Bronchial epithelial cell (primary cell): Measurements from ENCODE around the gene NUPR1. TPM values are rescaled to one million over a fixed set of nuclear protein-coding genes. Genes with fewer than 3 reads are reported as not detected.

Experiments used
- DNase-seq: peaks from one replicate; pipeline ENCODE4 v3.0.0-alpha.2; 2010; ENCODE audit warnings: low read depth
- FAIRE-seq: peaks from 2 replicates; lab custom pipeline; 2011; peaks lifted over from hg19 to GRCh38; lab: Jason Lieb, UNC
- H3K27me3 ChIP-seq: 2 replicates; pipeline ENCODE4 v1.5.1; 2011; ENCODE audit warnings: low read length; ENCODE audit not compliant: control insufficient read depth, insufficient read depth
- H3K36me3 ChIP-seq: 2 replicates; pipeline ENCODE4 v1.5.1; 2011; ENCODE audit warnings: low read length; ENCODE audit not compliant: control insufficient read depth, insufficient read depth
- H3K4me3 ChIP-seq: 2 replicates; pipeline ENCODE4 v1.5.1; 2011; ENCODE audit warnings: mild to moderate bottlenecking, low read depth, low read length, control low read depth
- total RNA-seq: library from RNA; depleted of rRNA; stranded (reverse); fragments of >200 nt; gene quantifications from 2 replicates; pipeline ENCODE4 v1.2.1, GENCODE V29; 2014
- TF ChIP-seq, protein P1 (sequence below): IDR thresholded peaks from 2 replicates; pipeline ENCODE4 v1.5.1; 2011; ENCODE audit warnings: mild to moderate bottlenecking, moderate library complexity, low read length, control low read depth, inconsistent platforms; ENCODE audit not compliant: insufficient read depth, severe bottlenecking

Gene NUPR1
- total RNA-seq, 1 donor from 2014 or later = 65.3 TPM

DNA sequence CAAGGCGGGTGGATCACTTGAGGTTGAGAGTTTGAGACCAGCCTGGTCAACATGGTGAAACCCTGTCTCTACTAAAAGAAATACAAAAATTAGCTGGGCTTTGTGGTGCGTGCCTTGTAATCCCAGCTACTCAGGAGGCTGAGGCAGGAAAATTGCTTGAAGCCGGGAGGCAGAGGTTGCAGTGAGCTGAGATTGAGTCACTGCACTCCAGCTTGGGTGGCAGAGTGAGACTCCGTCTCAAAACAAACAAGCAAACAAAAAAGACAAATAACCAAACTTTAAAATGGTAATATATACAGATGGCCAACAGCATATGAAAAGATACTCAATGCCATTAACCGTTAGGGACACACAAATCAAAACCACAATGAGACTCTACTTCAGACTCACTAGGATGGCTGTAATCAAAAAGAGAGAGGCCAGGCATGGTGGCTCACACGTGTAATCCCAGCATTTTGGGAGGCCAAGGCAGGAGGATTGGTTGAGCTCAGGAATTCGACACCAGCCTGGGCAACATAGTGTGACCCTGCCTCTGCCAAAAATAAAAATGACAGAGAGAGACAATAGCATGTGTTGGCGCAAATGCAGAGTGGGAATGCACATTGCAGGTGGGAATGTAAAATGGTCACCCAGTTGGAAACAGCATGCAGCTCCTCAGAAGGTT, 36.8 kb upstream of the NUPR1 start:
- Histone ChIP-seq H3K4me3 (no peak overlapping the region), H3K36me3 (no peaks in the 10 kb centered on the region), H3K27me3 (no peaks in the 10 kb centered on the region)
- DNase-seq = no peak
- no peak for FAIRE-seq
- TF ChIP-seq, protein P1, sequence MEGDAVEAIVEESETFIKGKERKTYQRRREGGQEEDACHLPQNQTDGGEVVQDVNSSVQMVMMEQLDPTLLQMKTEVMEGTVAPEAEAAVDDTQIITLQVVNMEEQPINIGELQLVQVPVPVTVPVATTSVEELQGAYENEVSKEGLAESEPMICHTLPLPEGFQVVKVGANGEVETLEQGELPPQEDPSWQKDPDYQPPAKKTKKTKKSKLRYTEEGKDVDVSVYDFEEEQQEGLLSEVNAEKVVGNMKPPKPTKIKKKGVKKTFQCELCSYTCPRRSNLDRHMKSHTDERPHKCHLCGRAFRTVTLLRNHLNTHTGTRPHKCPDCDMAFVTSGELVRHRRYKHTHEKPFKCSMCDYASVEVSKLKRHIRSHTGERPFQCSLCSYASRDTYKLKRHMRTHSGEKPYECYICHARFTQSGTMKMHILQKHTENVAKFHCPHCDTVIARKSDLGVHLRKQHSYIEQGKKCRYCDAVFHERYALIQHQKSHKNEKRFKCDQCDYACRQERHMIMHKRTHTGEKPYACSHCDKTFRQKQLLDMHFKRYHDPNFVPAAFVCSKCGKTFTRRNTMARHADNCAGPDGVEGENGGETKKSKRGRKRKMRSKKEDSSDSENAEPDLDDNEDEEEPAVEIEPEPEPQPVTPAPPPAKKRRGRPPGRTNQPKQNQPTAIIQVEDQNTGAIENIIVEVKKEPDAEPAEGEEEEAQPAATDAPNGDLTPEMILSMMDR = no peak

DNA sequence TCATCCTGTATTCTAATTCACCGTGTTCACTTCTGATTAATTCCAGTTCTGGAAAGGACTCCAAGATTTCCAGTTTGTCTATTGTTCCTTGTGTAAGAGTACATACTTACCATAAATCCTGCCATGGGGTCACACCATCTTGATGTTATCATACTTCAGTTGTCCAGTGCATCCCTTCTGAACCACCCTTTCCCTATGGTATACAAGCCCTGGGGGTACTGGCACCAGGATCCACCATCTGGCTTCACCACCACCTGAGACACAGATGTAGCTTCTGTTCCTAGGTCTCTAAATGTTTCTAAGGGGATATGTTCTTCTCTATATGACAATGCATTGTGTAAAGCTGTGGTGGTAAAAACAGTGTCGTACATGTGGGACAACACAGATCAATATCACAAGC, 36.2 kb upstream of the NUPR1 start:
- TF ChIP-seq, protein P1 = no peak
- H3K4me3 ChIP-seq = no peak overlapping the region
- no peak for DNase-seq
- H3K27me3 ChIP-seq = no peaks in the 10 kb centered on the region
- no peaks in the 10 kb centered on the region for H3K36me3 ChIP-seq
- no peak for FAIRE-seq

DNA sequence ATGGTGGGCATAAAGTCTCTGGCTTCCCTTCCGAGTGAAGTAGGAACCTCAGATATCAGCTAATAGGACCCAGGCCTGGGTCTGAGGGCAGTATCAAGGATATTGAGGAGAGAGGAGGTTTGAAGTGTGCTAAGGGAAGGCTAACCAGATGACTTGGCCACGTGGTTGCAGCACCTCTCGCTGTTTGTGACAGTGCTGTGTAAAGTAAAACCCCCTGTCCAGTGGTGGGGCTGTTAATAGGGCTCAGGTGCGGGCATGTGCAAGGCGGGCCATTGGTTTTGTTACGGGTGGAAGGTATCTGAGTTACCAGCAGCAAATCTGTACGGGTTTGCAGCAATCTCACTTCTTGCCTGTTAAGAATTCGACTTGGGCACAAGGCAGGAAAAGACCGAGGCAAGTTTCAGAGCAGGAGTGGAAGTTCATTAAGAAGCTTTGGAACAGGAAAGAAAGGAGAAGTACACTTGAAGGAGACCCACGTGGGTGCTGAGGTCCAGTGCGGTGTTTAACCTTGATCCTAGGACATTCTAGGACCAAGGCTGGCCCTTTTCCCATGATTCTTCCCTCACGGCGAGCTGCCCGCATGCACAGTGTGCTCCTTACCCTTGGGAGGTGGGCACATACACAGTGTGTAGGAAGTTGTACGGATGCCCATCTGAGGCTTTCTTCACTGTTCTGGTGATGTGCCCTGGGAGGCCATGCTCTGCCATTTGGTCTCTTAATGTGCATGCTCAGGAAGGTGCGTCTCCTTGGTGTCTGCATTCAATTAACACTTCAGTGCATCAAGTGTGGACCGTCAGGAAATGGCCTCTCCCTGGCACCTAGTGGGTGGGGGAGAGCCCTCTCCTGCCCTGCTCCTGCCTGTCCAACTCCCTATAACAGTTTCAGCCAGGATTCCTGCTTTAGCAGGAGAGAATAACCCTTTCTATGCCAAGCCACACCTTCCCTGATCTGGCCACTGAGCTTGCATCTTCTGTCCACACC, 35.3 kb upstream of the NUPR1 start:
- Histone ChIP-seq H3K4me3 (no peak overlapping the region), H3K27me3 (no peaks in the 10 kb centered on the region), H3K36me3 (no peaks in the 10 kb centered on the region)
- TF ChIP-seq, protein P1 = no peak
- FAIRE-seq (no peak), DNase-seq (no peak)

DNA sequence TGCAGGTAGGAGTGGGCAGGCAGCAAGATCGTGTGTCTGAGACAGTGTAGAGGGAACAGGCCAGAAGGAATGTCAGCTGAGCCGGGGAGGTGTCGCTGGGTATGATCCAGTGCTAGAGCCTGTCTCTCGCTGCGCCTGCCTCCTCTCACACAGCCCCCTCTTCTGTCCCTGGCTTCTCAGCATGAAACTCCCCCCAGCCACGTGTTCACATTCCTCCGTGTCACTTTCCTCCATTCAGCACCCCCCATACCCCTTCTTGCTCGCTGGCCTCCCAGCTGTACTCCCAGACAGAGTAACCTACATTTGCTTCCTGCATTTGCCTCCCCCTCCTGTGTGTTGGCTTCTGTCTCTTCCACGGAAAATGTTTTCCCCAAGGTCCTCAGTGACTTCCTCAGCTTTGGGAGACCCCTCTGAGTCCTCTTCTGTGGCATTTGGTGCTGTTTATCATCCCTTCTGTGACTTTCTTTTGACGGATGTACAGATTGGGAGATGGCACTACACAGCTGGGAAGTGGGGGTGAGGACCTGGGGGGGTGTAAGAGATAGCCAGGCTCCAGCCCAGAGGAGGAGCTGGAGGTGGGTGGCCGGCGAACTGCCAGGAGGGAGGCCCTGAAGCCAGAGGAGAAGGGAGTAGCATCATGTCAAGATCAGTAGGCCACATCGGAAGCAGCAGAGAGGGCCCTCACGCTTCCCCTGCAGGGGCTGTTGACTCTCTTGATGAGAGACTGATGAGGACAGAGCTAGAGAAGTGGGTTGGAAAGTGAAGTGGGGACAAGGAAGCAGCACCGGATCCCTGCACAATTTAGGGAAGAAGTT, 34.1 kb upstream of the NUPR1 start:
- H3K27me3 ChIP-seq = no peaks in the 10 kb centered on the region
- TF ChIP-seq, protein P1 = no peak
- H3K36me3 ChIP-seq = no peaks in the 10 kb centered on the region
- DNase-seq = no peak
- H3K4me3 ChIP-seq = no peak overlapping the region
- no peak for FAIRE-seq

DNA sequence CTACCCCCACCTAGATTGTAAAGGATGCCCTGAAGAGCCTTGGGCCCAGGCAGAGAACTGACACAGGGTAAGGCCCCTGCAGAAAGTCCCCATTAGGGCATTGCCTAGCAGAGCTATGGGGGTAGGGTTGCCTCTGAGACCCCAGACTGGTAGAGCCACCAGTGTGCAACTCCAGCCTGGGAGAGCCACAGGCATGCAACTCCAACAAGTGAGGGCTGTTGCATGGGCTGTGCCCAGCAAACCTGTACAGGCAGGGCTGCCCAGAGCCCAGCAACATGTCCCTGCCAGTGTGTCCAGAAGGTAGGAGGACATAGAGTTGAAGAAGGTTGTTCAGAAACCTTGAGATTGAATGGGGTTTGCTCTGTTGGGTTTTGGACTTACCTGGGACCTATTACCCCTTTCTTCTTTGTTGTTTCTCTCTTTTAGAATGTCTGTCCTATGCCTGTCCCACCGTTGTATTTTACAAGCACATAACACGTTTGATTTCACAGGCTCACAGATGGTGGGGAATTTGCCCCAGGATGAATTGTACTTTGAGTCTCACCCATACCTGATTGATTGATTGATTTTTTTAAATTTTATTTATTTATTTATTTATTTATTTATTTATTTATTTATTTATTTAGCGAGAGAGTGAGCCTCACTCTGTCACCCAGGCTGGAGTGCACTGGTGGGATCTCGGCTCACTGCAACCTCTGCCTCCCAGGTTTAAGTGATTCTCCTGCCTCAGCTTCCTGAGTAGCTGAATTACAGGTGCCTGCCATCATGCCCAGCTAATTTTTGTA, 31.4 kb upstream of the NUPR1 start:
- Histone ChIP-seq H3K27me3 (no peaks in the 10 kb centered on the region), H3K36me3 (no peaks in the 10 kb centered on the region), H3K4me3 (no peak overlapping the region)
- TF ChIP-seq, protein P1 = no peak
- DNase-seq = no peak
- FAIRE-seq = no peak
